ENCODE data around the gene OR1I1.

OR1I1 gene

GRCh38 chr19:15120135-15121026 is 38.4 kb downstream of the OR1I1 start:
- DNase-seq, result no peak

GRCh38 chr19:15122331-15123030 is 40.5 kb downstream of the OR1I1 start:
- no peak for DNase-seq

GRCh38 chr19:15123031-15123890 is 41.2 kb downstream of the OR1I1 start:
- DNase-seq, result no peak

- DNase-seq, result no peak
These were observed 41.9 kb downstream of the OR1I1 start for GRCh38 chr19:15123900-15124299.

- DNase-seq, result no peak
These were observed 42.7 kb downstream of the OR1I1 start for GRCh38 chr19:15124572-15125231.

GRCh38 chr19:15125232-15126067 is 43.4 kb downstream of the OR1I1 start:
- DNase-seq, result peak; percentile 97

GRCh38 chr19:15126131-15126910 is 44.3 kb downstream of the OR1I1 start:
- DNase-seq, result no peak

GRCh38 chr19:15128162-15128770 is 46.3 kb downstream of the OR1I1 start:
- no peak for DNase-seq

GRCh38 chr19:15129856-15130585 is 48.0 kb downstream of the OR1I1 start:
- DNase-seq, result no peak

- DNase-seq, result no peak
These were observed 54.4 kb downstream of the OR1I1 start for GRCh38 chr19:15136234-15136954.

- no peak for DNase-seq
These were observed 55.8 kb downstream of the OR1I1 start for GRCh38 chr19:15137777-15138176.

- no peak for DNase-seq
These were observed 56.4 kb downstream of the OR1I1 start for GRCh38 chr19:15138427-15138826.

GRCh38 chr19:15141143-15141542 is 59.1 kb downstream of the OR1I1 start:
- no peak for DNase-seq

- no peak for DNase-seq
These were observed 60.3 kb downstream of the OR1I1 start for GRCh38 chr19:15142313-15142712.
